Calu3 (cell line): ENCODE measurements around the gene GJC1. TPM values are rescaled to one million over a fixed set of nuclear protein-coding genes. Genes with fewer than 3 reads are reported as not detected.
"Not testable (repeated sequence)": the region's sequence is repeated elsewhere in the genome, so short reads cannot be mapped to it uniquely, and the experiment has no call there.

Source experiments
- BruUV-seq: library from RNA; stranded (reverse); fragments of 400-500 nt; replicated peaks from 2 replicates; lab custom pipeline; 2021; lab: Mats Ljungman, UMichigan
- CTCF ChIA-PET: fragments of 300-600 bp; sonication (Branson Sonifier 250); formaldehyde crosslinking; loops from one replicate; lab custom pipeline; 2022; ENCODE audit warnings: antibody characterized with exemption; lab: Charles Lee
- DNase-seq: peaks from one replicate; pipeline ENCODE4 v3.0.0; 2022
- H3K27ac Mint-ChIP-seq: one replicate; pipeline ENCODE4 v1.8.0; 2022; ENCODE audit warnings: mixed read lengths; ENCODE audit not compliant: unreplicated experiment
- H3K27me3 Mint-ChIP-seq: one replicate; pipeline ENCODE4 v1.8.0; 2022; ENCODE audit warnings: mixed read lengths; ENCODE audit not compliant: unreplicated experiment
- H3K36me3 Mint-ChIP-seq: one replicate; pipeline ENCODE4 v1.8.0; 2022; ENCODE audit warnings: mild to moderate bottlenecking, moderate library complexity, mixed read lengths; ENCODE audit not compliant: insufficient read depth, unreplicated experiment
- H3K4me1 Mint-ChIP-seq: one replicate; pipeline ENCODE4 v1.8.0; 2022; ENCODE audit warnings: mild to moderate bottlenecking, low read depth, mixed read lengths; ENCODE audit not compliant: unreplicated experiment
- H3K4me3 Mint-ChIP-seq: one replicate; pipeline ENCODE4 v1.8.0; 2022; ENCODE audit warnings: mild to moderate bottlenecking, low read depth, moderate library complexity, mixed read lengths; ENCODE audit not compliant: unreplicated experiment
- H3K9me3 Mint-ChIP-seq: one replicate; pipeline ENCODE4 v1.8.0; 2022; ENCODE audit warnings: low read depth, mixed read lengths; ENCODE audit not compliant: unreplicated experiment
- CTCF ChIP-seq: fragments of 200-600 bp; IDR thresholded peaks from one replicate; pipeline ENCODE4 v1.8.0; 2022; ENCODE audit warnings: antibody characterized with exemption; ENCODE audit not compliant: unreplicated experiment
- intact Hi-C: fragments of 100-400 bp; cut with micrococcal nuclease; formaldehyde crosslinking; loops from one replicate; pipeline ENCODE4 v1.10.0; 2022; ENCODE audit not compliant: unreplicated experiment
- total RNA-seq: library from RNA; stranded (reverse); gene quantifications from 2 replicates; pipeline ENCODE4 v1.2.3, GENCODE V29; 2022

GJC1 gene
- total RNA-seq, 1 experiment from 2014 or later, result 114 TPM

GRCh38 chr17:44826123-44826790, 3.8 kb downstream of the GJC1 start:
- intact Hi-C loops, result loop anchor here (5.0 kb wide), 1 partner anchor 41 kb away; no protein-coding TSS in a partner anchor
- Mint-ChIP-seq H3K27ac (no peak overlapping the region), H3K9me3 (no peaks in the 10 kb centered on the region), H3K36me3 (peaks cover 37% of the 10 kb centered on the region), H3K4me3 (peak overlapping the region; percentile 30), H3K4me1 (peaks cover 37% of the 10 kb centered on the region), H3K27me3 (no peaks in the 10 kb centered on the region)
- CTCF ChIA-PET, result no interaction called here
- DNase-seq, result no peak
- no peak for TF ChIP-seq CTCF
- BruUV-seq, result no TSS peak

GRCh38 chr17:44825236-44825635, 4.9 kb downstream of the GJC1 start:
- H3K4me3 Mint-ChIP-seq, H3K27ac Mint-ChIP-seq, DNase-seq, H3K27me3 Mint-ChIP-seq, H3K9me3 Mint-ChIP-seq, CTCF ChIA-PET, BruUV-seq: not testable (repeated sequence)
- peaks cover 41% of the 10 kb centered on the region for H3K36me3 Mint-ChIP-seq
- H3K4me1 Mint-ChIP-seq, result peaks cover 43% of the 10 kb centered on the region
- intact Hi-C loops, result loop anchor here (5.0 kb wide), 1 partner anchor 42 kb away; no protein-coding TSS in a partner anchor

GRCh38 chr17:44820631-44821212, 9.4 kb downstream of the GJC1 start:
- TSS peak; percentile 4 for BruUV-seq
- Mint-ChIP-seq H3K9me3 (no peaks in the 10 kb centered on the region), H3K27me3 (no peaks in the 10 kb centered on the region), H3K4me3 (peak overlapping the region; percentile 43), H3K27ac (peak overlapping the region; percentile 81), H3K4me1 (peaks cover 54% of the 10 kb centered on the region), H3K36me3 (peaks cover 39% of the 10 kb centered on the region)
- DNase-seq, result peak; percentile 74
- CTCF ChIA-PET, result interaction anchor here (0.6 to 2.1 kb wide), 8 partner anchors 8 to 1452 kb away, joined by 3 to 13 read pairs (median 5); partner anchors contain the start of gene EFTUD2
- intact Hi-C loops, result no loop called here
- no peak for TF ChIP-seq CTCF

GRCh38 chr17:44818508-44818907, 11.6 kb downstream of the GJC1 start:
- H3K27me3 Mint-ChIP-seq, H3K27ac Mint-ChIP-seq, DNase-seq, intact Hi-C loops, H3K9me3 Mint-ChIP-seq, BruUV-seq, H3K4me3 Mint-ChIP-seq: not testable (repeated sequence)
- Mint-ChIP-seq H3K4me1 (peaks cover 63% of the 10 kb centered on the region), H3K36me3 (peaks cover 47% of the 10 kb centered on the region)
- CTCF ChIA-PET, result interaction anchor here (0.7 kb wide), 1 partner anchor 58 kb away, joined by 5 read pairs; no protein-coding TSS in a partner anchor

- Mint-ChIP-seq H3K4me1 (peaks cover 47% of the 10 kb centered on the region), H3K9me3 (no peaks in the 10 kb centered on the region), H3K27ac (no peak overlapping the region), H3K27me3 (no peaks in the 10 kb centered on the region), H3K4me3 (no peak overlapping the region), H3K36me3 (peaks cover 18% of the 10 kb centered on the region)
- CTCF ChIA-PET, result no interaction called here
- no peak for DNase-seq
- TF ChIP-seq CTCF, result no peak
- BruUV-seq, result no TSS peak
- intact Hi-C loops, result no loop called here
These were observed 17.8 kb downstream of the GJC1 start for GRCh38 chr17:44812263-44812662.

- H3K27ac Mint-ChIP-seq, H3K4me3 Mint-ChIP-seq, intact Hi-C loops: not testable (repeated sequence)
These were observed 21.3 kb downstream of the GJC1 start for GRCh38 chr17:44808656-44809388.

More at GRCh38 chr17:44808656-44809388, 21.3 kb downstream of the GJC1 start:
- DNase-seq, H3K9me3 Mint-ChIP-seq, H3K27me3 Mint-ChIP-seq, BruUV-seq: not testable (repeated sequence)
- Mint-ChIP-seq H3K36me3 (peaks cover 23% of the 10 kb centered on the region), H3K4me1 (peaks cover 53% of the 10 kb centered on the region)
- CTCF ChIA-PET, result interaction anchor here (0.6 to 1.2 kb wide), 6 partner anchors 13 to 109 kb away, joined by 3 to 6 read pairs (median 3); no protein-coding TSS in a partner anchor
